ENCODE measurements around the gene TBC1D9. TPM values are rescaled to one million over a fixed set of nuclear protein-coding genes. Genes with fewer than 3 reads are reported as not detected.

Gene TBC1D9
- total RNA-seq, 1 experiment from 2014 or later = 0.70 TPM

- TF ChIP-seq ZNF317 (CRISPR knock-in tag; IDR thresholded peaks at IDR 0.05; ENCODE audit: borderline replicate concordance, low read depth) (no peak), ZNF396 (CRISPR knock-in tag; IDR thresholded peaks at IDR 0.05; ENCODE audit: borderline replicate concordance) (no peak), USF1 (CRISPR knock-in tag; IDR thresholded peaks at IDR 0.05) (no peak)
- TF ChIP-seq, protein P1, sequence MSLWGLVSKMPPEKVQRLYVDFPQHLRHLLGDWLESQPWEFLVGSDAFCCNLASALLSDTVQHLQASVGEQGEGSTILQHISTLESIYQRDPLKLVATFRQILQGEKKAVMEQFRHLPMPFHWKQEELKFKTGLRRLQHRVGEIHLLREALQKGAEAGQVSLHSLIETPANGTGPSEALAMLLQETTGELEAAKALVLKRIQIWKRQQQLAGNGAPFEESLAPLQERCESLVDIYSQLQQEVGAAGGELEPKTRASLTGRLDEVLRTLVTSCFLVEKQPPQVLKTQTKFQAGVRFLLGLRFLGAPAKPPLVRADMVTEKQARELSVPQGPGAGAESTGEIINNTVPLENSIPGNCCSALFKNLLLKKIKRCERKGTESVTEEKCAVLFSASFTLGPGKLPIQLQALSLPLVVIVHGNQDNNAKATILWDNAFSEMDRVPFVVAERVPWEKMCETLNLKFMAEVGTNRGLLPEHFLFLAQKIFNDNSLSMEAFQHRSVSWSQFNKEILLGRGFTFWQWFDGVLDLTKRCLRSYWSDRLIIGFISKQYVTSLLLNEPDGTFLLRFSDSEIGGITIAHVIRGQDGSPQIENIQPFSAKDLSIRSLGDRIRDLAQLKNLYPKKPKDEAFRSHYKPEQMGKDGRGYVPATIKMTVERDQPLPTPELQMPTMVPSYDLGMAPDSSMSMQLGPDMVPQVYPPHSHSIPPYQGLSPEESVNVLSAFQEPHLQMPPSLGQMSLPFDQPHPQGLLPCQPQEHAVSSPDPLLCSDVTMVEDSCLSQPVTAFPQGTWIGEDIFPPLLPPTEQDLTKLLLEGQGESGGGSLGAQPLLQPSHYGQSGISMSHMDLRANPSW (CRISPR knock-in tag; conservative IDR thresholded peaks at IDR 0.05; ENCODE audit: low read depth) = no peak
- TF ChIP-seq, protein P2, sequence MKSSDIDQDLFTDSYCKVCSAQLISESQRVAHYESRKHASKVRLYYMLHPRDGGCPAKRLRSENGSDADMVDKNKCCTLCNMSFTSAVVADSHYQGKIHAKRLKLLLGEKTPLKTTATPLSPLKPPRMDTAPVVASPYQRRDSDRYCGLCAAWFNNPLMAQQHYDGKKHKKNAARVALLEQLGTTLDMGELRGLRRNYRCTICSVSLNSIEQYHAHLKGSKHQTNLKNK (CRISPR knock-in tag; IDR thresholded peaks at IDR 0.05) = no peak
These were observed 148.3 kb downstream of the TBC1D9 start (continued) for GRCh38 chr4:140607852-140608251.

GRCh38 chr4:140604544-140604943 lies 151.6 kb downstream of the TBC1D9 start:
- no peak overlapping the region for H3K4me3 Mint-ChIP-seq
- no peak overlapping the region for H3K27ac Mint-ChIP-seq
- POLR2A ChIA-PET = interaction anchor here (1.3 kb wide), 1 partner anchor 10 kb away, joined by 6 read pairs; no protein-coding TSS in a partner anchor
- no peaks in the 10 kb centered on the region for H3K9me3 Mint-ChIP-seq
- DNase-seq (ENCODE audit: low spot score) (no peak), ATAC-seq (no peak)
- no peaks in the 10 kb centered on the region for H3K36me3 Mint-ChIP-seq
- H3K27me3 Mint-ChIP-seq (ENCODE audit: low read depth) = no peaks in the 10 kb centered on the region
- CTCF ChIA-PET = interaction anchor here (1.3 kb wide), 1 partner anchor 245 kb away, joined by 4 read pairs; no protein-coding TSS in a partner anchor
- H3K4me1 Mint-ChIP-seq = peaks cover 5% of the 10 kb centered on the region; the same call in 1 of the 2 replicates
- TF ChIP-seq TEAD4 (CRISPR knock-in tag; IDR thresholded peaks at IDR 0.05) = no peak
- TF ChIP-seq ETV6 (CRISPR knock-in tag; IDR thresholded peaks at IDR 0.05) = no peak
- TF ChIP-seq RORB (CRISPR knock-in tag; IDR thresholded peaks at IDR 0.05) = no peak

GRCh38 chr4:140603286-140603685 lies 152.9 kb downstream of the TBC1D9 start:
- CTCF ChIA-PET = interaction anchor here (1.1 to 1.4 kb wide), 2 partner anchors 243 to 281 kb away, joined by 3 to 4 read pairs; no protein-coding TSS in a partner anchor
- H3K27me3 Mint-ChIP-seq (ENCODE audit: low read depth) = no peaks in the 10 kb centered on the region
- POLR2A ChIA-PET = no interaction called here
- no peak overlapping the region for H3K27ac Mint-ChIP-seq
- H3K4me3 Mint-ChIP-seq = no peak overlapping the region
- no peak for DNase-seq (ENCODE audit: low spot score)
- H3K9me3 Mint-ChIP-seq = no peaks in the 10 kb centered on the region
- H3K36me3 Mint-ChIP-seq = no peaks in the 10 kb centered on the region
- H3K4me1 Mint-ChIP-seq = peaks cover 5% of the 10 kb centered on the region; the same call in 1 of the 2 replicates
- ATAC-seq = peak; percentile 19; the same call in 1 of the 2 replicates
- TF ChIP-seq, protein P3, sequence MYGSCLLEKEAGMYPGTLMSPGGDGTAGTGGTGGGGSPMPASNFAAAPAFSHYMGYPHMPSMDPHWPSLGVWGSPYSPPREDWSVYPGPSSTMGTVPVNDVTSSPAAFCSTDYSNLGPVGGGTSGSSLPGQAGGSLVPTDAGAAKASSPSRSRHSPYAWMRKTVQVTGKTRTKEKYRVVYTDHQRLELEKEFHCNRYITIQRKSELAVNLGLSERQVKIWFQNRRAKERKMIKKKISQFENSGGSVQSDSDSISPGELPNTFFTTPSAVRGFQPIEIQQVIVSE (CRISPR knock-in tag; IDR thresholded peaks at IDR 0.05; ENCODE audit: borderline replicate concordance) = no peak
- TF ChIP-seq ZNF138 (CRISPR knock-in tag; conservative IDR thresholded peaks at IDR 0.05) = no peak
- no peak for TF ChIP-seq ZNF281 (CRISPR knock-in tag; IDR thresholded peaks at IDR 0.05)
- TF ChIP-seq ESRRA (CRISPR knock-in tag; IDR thresholded peaks at IDR 0.05; ENCODE audit: borderline replicate concordance) = no peak
- TF ChIP-seq CREM (CRISPR knock-in tag; IDR thresholded peaks at IDR 0.05) = no peak
- TF ChIP-seq ZNF121 (CRISPR knock-in tag; IDR thresholded peaks at IDR 0.05) = no peak
- no peak for TF ChIP-seq GRHL2 (CRISPR knock-in tag; IDR thresholded peaks at IDR 0.05; ENCODE audit: insufficient replicate concordance, severe bottlenecking)
- no peak for TF ChIP-seq SMAD4 (CRISPR knock-in tag; IDR thresholded peaks at IDR 0.05)
- TF ChIP-seq ZNF416 (CRISPR knock-in tag; IDR thresholded peaks at IDR 0.05) = no peak
- no peak for TF ChIP-seq ZNF532 (CRISPR knock-in tag; IDR thresholded peaks at IDR 0.05; ENCODE audit: borderline replicate concordance)
- no peak for TF ChIP-seq ZNF396 (CRISPR knock-in tag; IDR thresholded peaks at IDR 0.05; ENCODE audit: borderline replicate concordance)
- TF ChIP-seq NR1H2 (CRISPR knock-in tag; IDR thresholded peaks at IDR 0.05) = no peak
- no peak for TF ChIP-seq ELF4 (CRISPR knock-in tag; IDR thresholded peaks at IDR 0.05; ENCODE audit: low read depth)

All from WTC11 (cell line).